Spleen (tissue), 7 donors: ENCODE measurements around the gene METAP1D.

Source experiments
- POLR2A ChIP-seq, 3 donors: fragments of 450-650 bp; IDR thresholded peaks; one replicate each; pipeline ENCODE4 v1.5.1; 2017; ENCODE audit warnings: antibody characterized with exemption in 3 of 3, mild to moderate bottlenecking in 1 of 3
- POLR2AphosphoS5 ChIP-seq, 3 donors: sonication (generic); formaldehyde crosslinking; IDR thresholded peaks; one replicate each; pipeline ENCODE4 v1.5.1; 2017; ENCODE audit warnings: antibody characterized with exemption in 3 of 3
- TF ChIP-seq, protein P1 (sequence below), 11 experiments: fragments of 200-600 bp in 7 of 11; fragments of 450-650 bp in 4 of 11; sonication (generic) in 4 of 11; IDR thresholded peaks in 8 of 11; conservative IDR thresholded peaks in 3 of 11; 1 replicate in 7 of 11; 2 replicates in 4 of 11; pipeline versions ENCODE4 v1.4.0 to v1.8.0; 2016 to 2021; ENCODE audit warnings: antibody characterized with exemption in 11 of 11, inconsistent platforms in 4 of 11, mild to moderate bottlenecking in 1 of 11
- donor health status: DM: no; HTN: no; CAD: no; lungs with moderate emphysema.
- donor health status: DM: no; HTN: no; CAD: no.
- donor health status: DM: no; HTN: no; CAD: no.

GRCh38 chr2:172095905-172096625, 96.3 kb downstream of the METAP1D start:
- TF ChIP-seq, protein P1, sequence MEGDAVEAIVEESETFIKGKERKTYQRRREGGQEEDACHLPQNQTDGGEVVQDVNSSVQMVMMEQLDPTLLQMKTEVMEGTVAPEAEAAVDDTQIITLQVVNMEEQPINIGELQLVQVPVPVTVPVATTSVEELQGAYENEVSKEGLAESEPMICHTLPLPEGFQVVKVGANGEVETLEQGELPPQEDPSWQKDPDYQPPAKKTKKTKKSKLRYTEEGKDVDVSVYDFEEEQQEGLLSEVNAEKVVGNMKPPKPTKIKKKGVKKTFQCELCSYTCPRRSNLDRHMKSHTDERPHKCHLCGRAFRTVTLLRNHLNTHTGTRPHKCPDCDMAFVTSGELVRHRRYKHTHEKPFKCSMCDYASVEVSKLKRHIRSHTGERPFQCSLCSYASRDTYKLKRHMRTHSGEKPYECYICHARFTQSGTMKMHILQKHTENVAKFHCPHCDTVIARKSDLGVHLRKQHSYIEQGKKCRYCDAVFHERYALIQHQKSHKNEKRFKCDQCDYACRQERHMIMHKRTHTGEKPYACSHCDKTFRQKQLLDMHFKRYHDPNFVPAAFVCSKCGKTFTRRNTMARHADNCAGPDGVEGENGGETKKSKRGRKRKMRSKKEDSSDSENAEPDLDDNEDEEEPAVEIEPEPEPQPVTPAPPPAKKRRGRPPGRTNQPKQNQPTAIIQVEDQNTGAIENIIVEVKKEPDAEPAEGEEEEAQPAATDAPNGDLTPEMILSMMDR (IDR thresholded peaks at IDR 0.05 in 8 of 11, conservative IDR thresholded peaks at IDR 0.05 in 3 of 11), result no peak
- no peak for TF ChIP-seq POLR2A (IDR thresholded peaks at IDR 0.05)
- TF ChIP-seq POLR2AphosphoS5 (IDR thresholded peaks at IDR 0.05), result no peak
